ENCODE measurements around the gene NDST1. TPM values are rescaled to one million over a fixed set of nuclear protein-coding genes. Genes with fewer than 3 reads are reported as not detected.

The NDST1 gene
- total and polyA plus RNA-seq, 8 donors: 52.2 to 100 (median 71.3) TPM

GRCh38 chr5:150556859-150557508, 49.1 kb downstream of the NDST1 start:
- no peak for TF ChIP-seq CTCF (IDR thresholded peaks at IDR 0.05)
- no peak for ATAC-seq
- Histone ChIP-seq H3K27ac (no peak overlapping the region), H3K36me3 (peaks cover 0 to 56% of the 10 kb centered on the region in 2 donors), H3K9me3 (no peaks in the 10 kb centered on the region), H3K4me1 (peaks cover 0 to 9% of the 10 kb centered on the region in 2 donors), H3K27me3 (no peaks in the 10 kb centered on the region), H3K4me3 (no peak overlapping the region)
- intact Hi-C loops (cut with DNase I): no loop called here
- DNase-seq: no peak

- no peak overlapping the region for H3K4me3 ChIP-seq
Observed at GRCh38 chr5:150557509-150557872, 49.6 kb downstream of the NDST1 start.

GRCh38 chr5:150558088-150558621, 50.2 kb downstream of the NDST1 start:
- Histone ChIP-seq H3K27me3 (no peaks in the 10 kb centered on the region), H3K9me3 (no peaks in the 10 kb centered on the region), H3K4me3 (no peak overlapping the region), H3K4me1 (peaks cover 0 to 9% of the 10 kb centered on the region in 2 donors), H3K27ac (no peak overlapping the region), H3K36me3 (peaks cover 0 to 44% of the 10 kb centered on the region in 2 donors)
- intact Hi-C loops (cut with DNase I): no loop called here
- ATAC-seq (no peak), DNase-seq (no peak)
- TF ChIP-seq CTCF (IDR thresholded peaks at IDR 0.05): no peak

More at GRCh38 chr5:150557509-150557872, 49.6 kb downstream of the NDST1 start:
- Histone ChIP-seq H3K27ac (no peak overlapping the region), H3K36me3 (peaks cover 0 to 51% of the 10 kb centered on the region in 2 donors), H3K27me3 (no peaks in the 10 kb centered on the region), H3K9me3 (no peaks in the 10 kb centered on the region), H3K4me1 (peaks cover 0 to 9% of the 10 kb centered on the region in 2 donors)
- ATAC-seq: no peak
- no peak for TF ChIP-seq CTCF (IDR thresholded peaks at IDR 0.05)
- no peak for DNase-seq
- intact Hi-C loops (cut with DNase I): no loop called here

GRCh38 chr5:150559088-150559487, 51.2 kb downstream of the NDST1 start:
- no peak for TF ChIP-seq CTCF (IDR thresholded peaks at IDR 0.05)
- no peak for DNase-seq
- Histone ChIP-seq H3K27me3 (no peaks in the 10 kb centered on the region), H3K4me1 (peaks cover 0 to 9% of the 10 kb centered on the region in 2 donors), H3K9me3 (no peaks in the 10 kb centered on the region), H3K4me3 (no peak overlapping the region), H3K27ac (no peak overlapping the region), H3K36me3 (peaks cover 0 to 35% of the 10 kb centered on the region in 2 donors)
- intact Hi-C loops (cut with DNase I): no loop called here
- no peak for ATAC-seq

GRCh38 chr5:150559701-150560100, 51.8 kb downstream of the NDST1 start:
- no peak for TF ChIP-seq CTCF (IDR thresholded peaks at IDR 0.05)
- H3K36me3 ChIP-seq: peaks cover 0 to 28% of the 10 kb centered on the region in 2 donors
- H3K4me3 ChIP-seq: no peak overlapping the region
- H3K9me3 ChIP-seq: no peaks in the 10 kb centered on the region
- H3K27me3 ChIP-seq: no peaks in the 10 kb centered on the region
- no peak overlapping the region for H3K27ac ChIP-seq
- H3K4me1 ChIP-seq: peaks cover 0 to 9% of the 10 kb centered on the region in 2 donors
- intact Hi-C loops (cut with DNase I): loop anchor here in 1 of 2 donors (5.0 to 10.0 kb wide), 2 partner anchors 103 to 285 kb away; partner anchors contain the start of genes IRGM and MYOZ3
- no peak for ATAC-seq
- DNase-seq: no peak
